Transverse colon (tissue), 4 donors: ENCODE data around the gene SELENOS.

Experiments
- CTCF ChIP-seq, 5 experiments: fragments of 200-600 bp in 3 of 5; fragments of 450-650 bp in 2 of 5; sonication (generic) in 3 of 5; IDR thresholded peaks; 1 replicate in 2 of 5; 2 replicates in 3 of 5; pipeline ENCODE4 v1.5.1; 2016 to 2017; ENCODE audit warnings: antibody characterized with exemption in 5 of 5, inconsistent platforms in 3 of 5, mild to moderate bottlenecking in 2 of 5, moderate library complexity in 1 of 5
- POLR2A ChIP-seq: fragments of 450-650 bp; IDR thresholded peaks from one replicate; pipeline ENCODE4 v1.6.1; 2016; ENCODE audit warnings: antibody characterized with exemption, mild to moderate bottlenecking, moderate library complexity
- POLR2AphosphoS5 ChIP-seq, 3 donors: sonication (generic); formaldehyde crosslinking; IDR thresholded peaks; one replicate each; pipeline ENCODE4 v1.6.1; 2016; ENCODE audit warnings: antibody characterized with exemption in 3 of 3

- TF ChIP-seq POLR2AphosphoS5 (IDR thresholded peaks at IDR 0.05): no peak
- no peak for TF ChIP-seq CTCF (IDR thresholded peaks at IDR 0.05)
- no peak for TF ChIP-seq POLR2A
These were observed 30.0 kb upstream of the SELENOS start for GRCh38 chr15:101307048-101307896.
